Left renal pelvis (tissue), 4 donors: ENCODE measurements around the gene ESD. TPM values are rescaled to one million over a fixed set of nuclear protein-coding genes. Genes with fewer than 3 reads are reported as not detected.

Experiments
- DNase-seq, 4 donors: peaks; one replicate each; pipeline ENCODE4 v3.0.0-alpha.2; 2013; ENCODE audit warnings: low read depth in 4 of 4, low spot score in 3 of 4
- polyA plus RNA-seq, 4 donors: library from polyadenylated mRNA; unstranded; fragments of 120-200 nt; gene quantifications; one replicate each; pipeline ENCODE4 v1.2.1, GENCODE V29; 2013; ENCODE audit not compliant: insufficient read length in 4 of 4

ESD gene
- polyA plus RNA-seq, 4 donors = 193 to 273 (median 240) TPM

GRCh38 chr13:46749951-46750350 lies 47.0 kb downstream of the ESD start:
- no peak for DNase-seq

GRCh38 chr13:46748300-46748699 lies 48.7 kb downstream of the ESD start:
- DNase-seq = no peak

- no peak for DNase-seq
Measured at GRCh38 chr13:46747031-46747820, 49.7 kb downstream of the ESD start.

GRCh38 chr13:46745706-46746105 lies 51.3 kb downstream of the ESD start:
- DNase-seq = no peak

GRCh38 chr13:46745062-46745461 lies 51.9 kb downstream of the ESD start:
- DNase-seq = no peak

GRCh38 chr13:46743191-46743590 lies 53.8 kb downstream of the ESD start:
- no peak for DNase-seq

- no peak for DNase-seq
Measured at GRCh38 chr13:46739447-46740098, 57.4 kb downstream of the ESD start.

GRCh38 chr13:46738766-46739165 lies 58.2 kb downstream of the ESD start:
- DNase-seq = no peak

GRCh38 chr13:46738055-46738454 lies 58.9 kb downstream of the ESD start:
- DNase-seq = no peak

GRCh38 chr13:46736541-46737310 lies 60.2 kb downstream of the ESD start:
- no peak for DNase-seq

- DNase-seq = no peak
Measured at GRCh38 chr13:46735425-46735824, 61.5 kb downstream of the ESD start.

GRCh38 chr13:46731535-46731934 lies 65.4 kb downstream of the ESD start:
- DNase-seq = no peak

- DNase-seq = no peak
Measured at GRCh38 chr13:46728777-46729176, 68.2 kb downstream of the ESD start.

GRCh38 chr13:46726347-46726746 lies 70.6 kb downstream of the ESD start:
- no peak for DNase-seq

Other genes starting within 250 kb of the ESD start
- gene LRCH1, start 244.0 kb downstream of the ESD start, polyA plus RNA-seq = 10 to 100 TPM; 29.4 to 37.5 (median 30.6) TPM
- gene HTR2A, start 99.9 kb upstream of the ESD start, polyA plus RNA-seq = 1 to 10 TPM in 3 of 4 donors, under 1 TPM in 1; 0.78 to 2.9 (median 1.1) TPM